ENCODE data around the gene NPIPA3. TPM values are rescaled to one million over a fixed set of nuclear protein-coding genes. Genes with fewer than 3 reads are reported as not detected.
"Not testable (repeated sequence)": the region's sequence is repeated elsewhere in the genome, so short reads cannot be mapped to it uniquely, and the experiment has no call there.

Gene NPIPA3
- total RNA-seq, 2 donors from 2014 or later, result 2.8 to 7.6 TPM

- DNase-seq (ENCODE audit: low spot score); intact Hi-C loops (cut with DNase I): not testable (repeated sequence)
Observed at GRCh38 chr16:14740832-14741385, 37.7 kb downstream of the NPIPA3 start.

GRCh38 chr16:14741794-14742193 is 38.6 kb downstream of the NPIPA3 start:
- intact Hi-C loops (cut with DNase I); DNase-seq (ENCODE audit: low spot score): not testable (repeated sequence)

GRCh38 chr16:14742273-14743128 is 39.3 kb downstream of the NPIPA3 start, which contains the start of gene NPIPA2:
Gene NPIPA2 (plus strand): TSS chr16:14742533. CDS start chr16:14748066, 5,533 bp downstream.
- DNase-seq (ENCODE audit: low spot score); intact Hi-C loops (cut with DNase I): not testable (repeated sequence)

GRCh38 chr16:14773654-14774053 is 70.4 kb downstream of the NPIPA3 start:
- intact Hi-C loops (cut with DNase I); DNase-seq (ENCODE audit: low spot score): not testable (repeated sequence)

GRCh38 chr16:14775624-14776023 is 72.4 kb downstream of the NPIPA3 start:
- DNase-seq (ENCODE audit: low spot score); intact Hi-C loops (cut with DNase I): not testable (repeated sequence)

Other genes with a start within 250 kb of the NPIPA3 start
- 10 to 100 TPM; 27.2 to 27.9 TPM for gene PARN, start 73.2 kb upstream of the NPIPA3 start, total RNA-seq
- gene BFAR, start 70.5 kb upstream of the NPIPA3 start, total RNA-seq, result 10 to 100 TPM; 41.8 to 45.4 TPM
- not detected for gene PLA2G10, start 9.1 kb upstream of the NPIPA3 start, total RNA-seq
- 1 to 10 TPM; 3.4 to 5.5 TPM for gene NPIPA2, start 39.1 kb downstream of the NPIPA3 start, total RNA-seq
- 10 to 100 TPM; 72.6 to 78.3 TPM for gene NOMO1, start 130.3 kb downstream of the NPIPA3 start, total RNA-seq
- 100 to 1,000 TPM in 1 of 2 donors, 10 to 100 TPM in 1; 99.3 to 116 TPM for gene NPIPA1, start 234.0 kb downstream of the NPIPA3 start, total RNA-seq